ES-I3 (cell line): ENCODE results near the gene FFAR4.
"Not testable (repeated sequence)": the region's sequence is repeated elsewhere in the genome, so short reads cannot be mapped to it uniquely, and the experiment has no call there.

ENCODE experiments used
- H3K36me3 ChIP-seq: 2 replicates; pipeline ENCODE4 v1.6.1; 2013; ENCODE audit warnings: mild to moderate bottlenecking, low read length, control low read depth, moderate library complexity; ENCODE audit not compliant: insufficient read depth
- H3K4me1 ChIP-seq: 2 replicates; pipeline ENCODE4 v1.6.1; 2013; ENCODE audit warnings: mild to moderate bottlenecking, control low read depth, low read length; ENCODE audit not compliant: insufficient read depth
- H3K9ac ChIP-seq: 2 replicates; pipeline ENCODE4 v1.6.1; 2013; ENCODE audit warnings: low read depth, mild to moderate bottlenecking, low read length, moderate library complexity
- H3K9me3 ChIP-seq: 2 replicates; pipeline ENCODE4 v1.6.1; 2013; ENCODE audit warnings: mild to moderate bottlenecking, low read length, moderate library complexity; ENCODE audit not compliant: control insufficient read depth, insufficient read depth

The FFAR4 gene

GRCh38 chr10:93566435-93567276 lies at the start of gene FFAR4:
TSS of gene FFAR4 (plus strand) at chr10:93566665. CDS start at chr10:93566721, 56 bp downstream.
- Histone ChIP-seq H3K36me3 (no peaks in the 10 kb centered on the region), H3K9me3 (no peaks in the 10 kb centered on the region), H3K4me1 (no peaks in the 10 kb centered on the region), H3K9ac (peak within 1 kb of the TSS; percentile 39; the same call in 1 of the 2 replicates)

GRCh38 chr10:93518531-93518930 lies 47.9 kb upstream of the FFAR4 start:
- Histone ChIP-seq H3K4me1 (no peaks in the 10 kb centered on the region), H3K36me3 (peaks cover 30% of the 10 kb centered on the region), H3K9ac (no peak overlapping the region), H3K9me3 (peaks cover 17% of the 10 kb centered on the region; the same call in 1 of the 2 replicates)

- H3K9me3 ChIP-seq = no peaks in the 10 kb centered on the region
- H3K36me3 ChIP-seq = no peaks in the 10 kb centered on the region
- H3K4me1 ChIP-seq = no peaks in the 10 kb centered on the region
- H3K9ac ChIP-seq = no peak overlapping the region
Observed at GRCh38 chr10:93535293-93535692, 31.2 kb upstream of the FFAR4 start.

GRCh38 chr10:93540871-93541270 lies 25.6 kb upstream of the FFAR4 start:
- H3K9me3 ChIP-seq, H3K9ac ChIP-seq, H3K36me3 ChIP-seq, H3K4me1 ChIP-seq: not testable (repeated sequence)

GRCh38 chr10:93541402-93542357 lies 24.8 kb upstream of the FFAR4 start:
- Histone ChIP-seq H3K4me1 (no peaks in the 10 kb centered on the region), H3K9ac (peak overlapping the region; percentile 26; the same call in 1 of the 2 replicates), H3K36me3 (no peaks in the 10 kb centered on the region), H3K9me3 (no peaks in the 10 kb centered on the region)

GRCh38 chr10:93542358-93542791 lies 24.1 kb upstream of the FFAR4 start:
- H3K9ac ChIP-seq = peak overlapping the region; percentile 26; the same call in 1 of the 2 replicates
- no peaks in the 10 kb centered on the region for H3K9me3 ChIP-seq
- H3K36me3 ChIP-seq = no peaks in the 10 kb centered on the region
- no peaks in the 10 kb centered on the region for H3K4me1 ChIP-seq

- H3K36me3 ChIP-seq, H3K9ac ChIP-seq, H3K4me1 ChIP-seq, H3K9me3 ChIP-seq: not testable (repeated sequence)
Observed at GRCh38 chr10:93546995-93547394, 19.5 kb upstream of the FFAR4 start.

GRCh38 chr10:93547522-93547921 lies 18.9 kb upstream of the FFAR4 start:
- Histone ChIP-seq H3K36me3 (no peaks in the 10 kb centered on the region), H3K4me1 (no peaks in the 10 kb centered on the region; the same call in 1 of the 2 replicates), H3K9ac (no peak overlapping the region), H3K9me3 (no peaks in the 10 kb centered on the region)

- no peaks in the 10 kb centered on the region for H3K9me3 ChIP-seq
- H3K36me3 ChIP-seq = no peaks in the 10 kb centered on the region
- no peak overlapping the region for H3K9ac ChIP-seq
- no peaks in the 10 kb centered on the region; the same call in 1 of the 2 replicates for H3K4me1 ChIP-seq
Observed at GRCh38 chr10:93548376-93549071, 17.9 kb upstream of the FFAR4 start.

- Histone ChIP-seq H3K9me3 (no peaks in the 10 kb centered on the region), H3K4me1 (no peaks in the 10 kb centered on the region; the same call in 1 of the 2 replicates), H3K9ac (no peak overlapping the region), H3K36me3 (no peaks in the 10 kb centered on the region)
Observed at GRCh38 chr10:93550606-93551005, 15.9 kb upstream of the FFAR4 start.

GRCh38 chr10:93552780-93553179 lies 13.7 kb upstream of the FFAR4 start:
- no peaks in the 10 kb centered on the region; the same call in 1 of the 2 replicates for H3K4me1 ChIP-seq
- H3K36me3 ChIP-seq = no peaks in the 10 kb centered on the region
- H3K9ac ChIP-seq = no peak overlapping the region
- H3K9me3 ChIP-seq = no peaks in the 10 kb centered on the region

- H3K9me3 ChIP-seq = no peaks in the 10 kb centered on the region
- no peak overlapping the region for H3K9ac ChIP-seq
- no peaks in the 10 kb centered on the region for H3K36me3 ChIP-seq
- H3K4me1 ChIP-seq = no peaks in the 10 kb centered on the region; the same call in 1 of the 2 replicates
Observed at GRCh38 chr10:93553482-93554315, 12.8 kb upstream of the FFAR4 start.

- H3K9me3 ChIP-seq = no peaks in the 10 kb centered on the region
- no peak overlapping the region for H3K9ac ChIP-seq
- H3K36me3 ChIP-seq = no peaks in the 10 kb centered on the region
- no peaks in the 10 kb centered on the region for H3K4me1 ChIP-seq
Observed at GRCh38 chr10:93554316-93554663, 12.2 kb upstream of the FFAR4 start.
